Gastrocnemius medialis (tissue), 4 donors: ENCODE measurements around the gene SELENOH.

Experiments
- POLR2A ChIP-seq, 2 donors: fragments of 450-650 bp; IDR thresholded peaks; one replicate each; pipeline ENCODE4 v1.6.1; 2017; ENCODE audit warnings: antibody characterized with exemption in 2 of 2, mild to moderate bottlenecking in 2 of 2, moderate library complexity in 2 of 2
- TF ChIP-seq, protein P1 (sequence below), 5 experiments: fragments of 450-650 bp in 3 of 5; fragments of 200-600 bp in 2 of 5; sonication (generic) in 2 of 5; IDR thresholded peaks in 4 of 5; conservative IDR thresholded peaks in 1 of 5; 1 replicate in 4 of 5; 2 replicates in 1 of 5; pipeline ENCODE4 v1.5.1; 2016 to 2019; ENCODE audit warnings: antibody characterized with exemption in 5 of 5, mild to moderate bottlenecking in 3 of 5, moderate library complexity in 3 of 5

DNA sequence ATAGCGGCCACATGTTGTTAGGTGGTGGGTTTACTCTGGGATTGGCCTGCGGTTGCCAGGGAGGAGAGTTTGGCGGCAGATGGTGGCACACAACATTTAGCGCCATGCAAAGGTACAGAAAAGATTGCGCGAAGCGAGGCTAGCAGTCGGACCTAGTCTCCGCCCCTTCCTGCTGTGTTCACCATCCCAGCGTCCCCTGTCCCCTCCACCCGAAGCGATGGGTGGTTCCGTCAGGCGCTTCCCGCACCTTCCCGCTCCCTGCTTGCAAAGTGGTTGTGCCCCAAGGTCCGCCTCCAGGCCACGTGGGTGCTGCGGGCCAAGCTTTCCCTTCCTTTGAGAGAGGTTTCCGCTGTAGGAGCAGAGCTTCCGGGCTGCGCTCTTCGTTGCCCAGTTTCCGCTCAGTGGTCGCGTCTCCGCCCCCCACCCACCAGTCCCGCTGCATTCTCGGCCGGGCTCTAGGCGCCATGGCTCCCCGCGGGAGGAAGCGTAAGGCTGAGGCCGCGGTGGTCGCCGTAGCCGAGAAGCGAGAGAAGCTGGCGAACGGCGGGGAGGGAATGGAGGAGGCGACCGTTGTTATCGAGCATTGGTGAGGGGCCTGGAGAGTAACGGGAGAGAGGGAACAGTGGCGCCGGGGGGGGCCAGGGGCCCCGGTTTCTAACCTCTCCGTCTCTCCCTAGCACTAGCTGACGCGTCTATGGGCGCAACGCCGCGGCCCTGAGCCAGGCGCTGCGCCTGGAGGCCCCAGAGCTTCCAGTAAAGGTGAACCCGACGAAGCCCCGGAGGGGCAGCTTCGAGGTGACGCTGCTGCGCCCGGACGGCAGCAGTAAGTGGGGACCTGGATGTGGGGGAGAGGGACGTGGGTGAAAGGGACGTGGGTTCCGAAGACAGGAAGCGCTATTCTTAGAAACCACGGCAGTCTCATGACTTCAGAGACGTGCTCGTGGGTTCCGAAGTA lies at the start of gene SELENOH:
- TF ChIP-seq, protein P1, sequence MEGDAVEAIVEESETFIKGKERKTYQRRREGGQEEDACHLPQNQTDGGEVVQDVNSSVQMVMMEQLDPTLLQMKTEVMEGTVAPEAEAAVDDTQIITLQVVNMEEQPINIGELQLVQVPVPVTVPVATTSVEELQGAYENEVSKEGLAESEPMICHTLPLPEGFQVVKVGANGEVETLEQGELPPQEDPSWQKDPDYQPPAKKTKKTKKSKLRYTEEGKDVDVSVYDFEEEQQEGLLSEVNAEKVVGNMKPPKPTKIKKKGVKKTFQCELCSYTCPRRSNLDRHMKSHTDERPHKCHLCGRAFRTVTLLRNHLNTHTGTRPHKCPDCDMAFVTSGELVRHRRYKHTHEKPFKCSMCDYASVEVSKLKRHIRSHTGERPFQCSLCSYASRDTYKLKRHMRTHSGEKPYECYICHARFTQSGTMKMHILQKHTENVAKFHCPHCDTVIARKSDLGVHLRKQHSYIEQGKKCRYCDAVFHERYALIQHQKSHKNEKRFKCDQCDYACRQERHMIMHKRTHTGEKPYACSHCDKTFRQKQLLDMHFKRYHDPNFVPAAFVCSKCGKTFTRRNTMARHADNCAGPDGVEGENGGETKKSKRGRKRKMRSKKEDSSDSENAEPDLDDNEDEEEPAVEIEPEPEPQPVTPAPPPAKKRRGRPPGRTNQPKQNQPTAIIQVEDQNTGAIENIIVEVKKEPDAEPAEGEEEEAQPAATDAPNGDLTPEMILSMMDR (IDR thresholded peaks at IDR 0.05 in 4 of 5, conservative IDR thresholded peaks at IDR 0.05 in 1 of 5) = no peak
- peak; percentile 84 for TF ChIP-seq POLR2A (IDR thresholded peaks at IDR 0.05)
